ENCODE measurements around the gene CIAPIN1. TPM values are rescaled to one million over a fixed set of nuclear protein-coding genes. Genes with fewer than 3 reads are reported as not detected.

Gene CIAPIN1
- polyA plus RNA-seq, 3 donors, result 24.0 to 46.5 (median 42.1) TPM

DNA sequence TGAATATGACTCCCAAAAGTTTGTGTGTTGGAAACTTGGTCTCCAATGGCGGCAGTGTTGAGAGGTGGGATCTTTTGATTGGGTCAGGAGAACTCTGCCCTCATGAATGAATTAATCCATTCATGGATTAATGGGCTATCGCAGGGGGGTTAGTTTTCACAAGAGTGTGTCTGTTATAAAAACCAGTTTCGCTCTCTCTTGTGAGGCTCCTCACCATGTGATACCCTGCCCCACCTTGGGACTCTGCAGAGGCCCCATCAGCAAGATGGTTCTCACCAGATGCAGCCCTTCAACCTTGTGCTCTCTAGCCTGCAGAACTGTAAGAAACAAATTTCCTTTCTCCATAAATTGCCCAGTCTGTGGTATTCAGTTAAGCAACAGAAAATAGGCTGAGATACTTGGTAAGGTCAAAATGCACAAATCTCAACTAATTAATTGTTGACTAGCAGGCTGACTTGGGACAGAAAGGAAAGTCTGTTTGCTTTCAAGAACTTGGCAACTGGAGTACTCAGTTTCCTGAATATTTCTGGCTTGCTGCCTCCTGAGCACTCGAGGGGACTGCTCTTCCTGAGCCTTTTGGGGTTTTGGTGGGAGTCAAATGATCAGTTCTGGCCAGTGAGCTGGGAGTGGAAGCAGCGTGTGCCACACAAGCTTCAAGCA is 56.4 kb downstream of the CIAPIN1 start:
- no peak overlapping the region for H2AFZ ChIP-seq (ENCODE audit: insufficient read depth, low read depth, low read length, poor library complexity, severe bottlenecking)
- Mint-ChIP-seq H3K27me3 (ENCODE audit: low read depth in 3 of 3) (peaks cover 14 to 25% (median 19%) of the 10 kb centered on the region in 3 donors), H3K36me3 (no peaks in the 10 kb centered on the region), H3K9me3 (peaks cover 0 to 10% (median 4%) of the 10 kb centered on the region in 7 donors), H3K4me1 (peaks cover 4% of the 10 kb centered on the region), H3K4me3 (no peak overlapping the region), H3K27ac (no peak overlapping the region)
- no peak overlapping the region for H3K4me2 ChIP-seq (replicated peaks; ENCODE audit: extremely low read depth, low read length, poor library complexity, severe bottlenecking)
- H3K4me1 ChIP-seq (ENCODE audit: control insufficient read depth in 1 of 2, insufficient read depth in 2 of 2, low read length in 2 of 2), result peaks cover 0 to 6% of the 10 kb centered on the region in 2 donors
- H3K36me3 ChIP-seq (replicated peaks in 1 of 2; ENCODE audit: control insufficient read depth in 1 of 2, insufficient read depth in 2 of 2, low read length in 2 of 2), result no peaks in the 10 kb centered on the region
- H3K27me3 ChIP-seq (ENCODE audit: control insufficient read depth in 2 of 2, insufficient read depth in 2 of 2, low read length in 2 of 2), result peaks cover 0 to 10% of the 10 kb centered on the region in 2 donors
- no peak overlapping the region for H3K4me3 ChIP-seq (replicated peaks in 1 of 3; ENCODE audit: low read depth in 2 of 3, low read length in 3 of 3)
- no peak overlapping the region for H3K27ac ChIP-seq (ENCODE audit: low read depth in 1 of 2, low read length in 2 of 2)
- no peaks in the 10 kb centered on the region for H4K20me1 ChIP-seq (ENCODE audit: insufficient read depth, low read length)
- WGBS (ENCODE audit: insufficient coverage), result 40% methylated on average over 2 of the region's 5 CpGs
- intact Hi-C loops (cut with micrococcal nuclease), result no loop called here
- DNase-seq, result no peak
- peaks cover 0 to 9% of the 10 kb centered on the region in 2 donors for H3K9me3 ChIP-seq (replicated peaks in 1 of 2; ENCODE audit: control insufficient read depth in 1 of 2, insufficient read depth in 1 of 2, low read length in 2 of 2)
- no peak overlapping the region for H3K9ac ChIP-seq (ENCODE audit: insufficient read depth, low read length, poor library complexity, severe bottlenecking)
- TF ChIP-seq, protein P1, sequence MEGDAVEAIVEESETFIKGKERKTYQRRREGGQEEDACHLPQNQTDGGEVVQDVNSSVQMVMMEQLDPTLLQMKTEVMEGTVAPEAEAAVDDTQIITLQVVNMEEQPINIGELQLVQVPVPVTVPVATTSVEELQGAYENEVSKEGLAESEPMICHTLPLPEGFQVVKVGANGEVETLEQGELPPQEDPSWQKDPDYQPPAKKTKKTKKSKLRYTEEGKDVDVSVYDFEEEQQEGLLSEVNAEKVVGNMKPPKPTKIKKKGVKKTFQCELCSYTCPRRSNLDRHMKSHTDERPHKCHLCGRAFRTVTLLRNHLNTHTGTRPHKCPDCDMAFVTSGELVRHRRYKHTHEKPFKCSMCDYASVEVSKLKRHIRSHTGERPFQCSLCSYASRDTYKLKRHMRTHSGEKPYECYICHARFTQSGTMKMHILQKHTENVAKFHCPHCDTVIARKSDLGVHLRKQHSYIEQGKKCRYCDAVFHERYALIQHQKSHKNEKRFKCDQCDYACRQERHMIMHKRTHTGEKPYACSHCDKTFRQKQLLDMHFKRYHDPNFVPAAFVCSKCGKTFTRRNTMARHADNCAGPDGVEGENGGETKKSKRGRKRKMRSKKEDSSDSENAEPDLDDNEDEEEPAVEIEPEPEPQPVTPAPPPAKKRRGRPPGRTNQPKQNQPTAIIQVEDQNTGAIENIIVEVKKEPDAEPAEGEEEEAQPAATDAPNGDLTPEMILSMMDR (IDR thresholded peaks at IDR 0.05), result no peak
- H3K79me2 ChIP-seq (ENCODE audit: insufficient read depth, low read length), result no peaks in the 10 kb centered on the region

DNA sequence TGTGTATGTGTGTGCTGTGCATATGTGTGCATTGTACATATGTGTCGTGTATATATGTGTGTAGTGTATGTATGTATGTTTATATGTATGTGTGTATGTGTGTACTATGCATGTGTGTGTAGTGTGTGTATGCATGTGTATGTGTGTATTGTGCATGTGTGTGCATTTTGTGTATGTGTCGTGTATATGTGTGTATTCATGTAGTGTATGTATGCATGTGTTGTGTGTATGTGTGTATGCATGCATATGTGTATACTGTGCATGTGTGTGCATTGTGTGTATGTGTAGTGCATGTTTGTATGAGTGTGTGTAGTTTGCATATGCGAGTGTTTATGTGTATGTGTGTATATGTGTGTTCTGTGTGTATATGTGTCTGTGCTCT is 58.1 kb downstream of the CIAPIN1 start:
- peaks cover 7 to 12% of the 10 kb centered on the region in 2 donors for H3K4me1 ChIP-seq (ENCODE audit: control insufficient read depth in 1 of 2, insufficient read depth in 2 of 2, low read length in 2 of 2)
- no peak overlapping the region for H2AFZ ChIP-seq (ENCODE audit: insufficient read depth, low read depth, low read length, poor library complexity, severe bottlenecking)
- no peaks in the 10 kb centered on the region for H3K36me3 Mint-ChIP-seq
- no peak overlapping the region for H3K4me2 ChIP-seq (replicated peaks; ENCODE audit: extremely low read depth, low read length, poor library complexity, severe bottlenecking)
- peak overlapping the region in 1 of 7 donors; percentile 2 for H3K27ac Mint-ChIP-seq
- H3K27me3 ChIP-seq (ENCODE audit: control insufficient read depth in 2 of 2, insufficient read depth in 2 of 2, low read length in 2 of 2), result peaks cover 0 to 10% of the 10 kb centered on the region in 2 donors
- H3K9me3 ChIP-seq (replicated peaks in 1 of 2; ENCODE audit: control insufficient read depth in 1 of 2, insufficient read depth in 1 of 2, low read length in 2 of 2), result no peaks in the 10 kb centered on the region
- no peak for DNase-seq
- peaks cover 14 to 27% (median 26%) of the 10 kb centered on the region in 3 donors for H3K27me3 Mint-ChIP-seq (ENCODE audit: low read depth in 3 of 3)
- no peak overlapping the region for H3K9ac ChIP-seq (ENCODE audit: insufficient read depth, low read length, poor library complexity, severe bottlenecking)
- TF ChIP-seq, protein P1 (IDR thresholded peaks at IDR 0.05), result no peak
- no peaks in the 10 kb centered on the region for H4K20me1 ChIP-seq (ENCODE audit: insufficient read depth, low read length)
- H3K79me2 ChIP-seq (ENCODE audit: insufficient read depth, low read length), result no peaks in the 10 kb centered on the region
- H3K4me3 Mint-ChIP-seq, result no peak overlapping the region
- H3K36me3 ChIP-seq (replicated peaks in 1 of 2; ENCODE audit: control insufficient read depth in 1 of 2, insufficient read depth in 2 of 2, low read length in 2 of 2), result no peaks in the 10 kb centered on the region
- H3K4me3 ChIP-seq (replicated peaks in 1 of 3; ENCODE audit: low read depth in 2 of 3, low read length in 3 of 3), result no peak overlapping the region
- peaks cover 12% of the 10 kb centered on the region for H3K4me1 Mint-ChIP-seq
- intact Hi-C loops (cut with micrococcal nuclease), result no loop called here
- peaks cover 0 to 4% (median 0%) of the 10 kb centered on the region in 7 donors for H3K9me3 Mint-ChIP-seq
- WGBS (ENCODE audit: insufficient coverage), result 97% methylated on average over 3 of the region's 3 CpGs
- no peak overlapping the region for H3K27ac ChIP-seq (ENCODE audit: low read depth in 1 of 2, low read length in 2 of 2)

Data from CD14-positive monocyte (primary cell).